GM21390 (cell line): Measurements from ENCODE around the gene OR5F1.

Experiments
- ATAC-seq: cut with Tn5 transposase; IDR thresholded peaks from one replicate; pipeline ENCODE4 v1.9.1; 2021; ENCODE audit not compliant: unreplicated experiment

OR5F1 gene

GRCh38 chr11:55994525-55994924 is at the start of gene OR5F1:
Gene OR5F1, minus strand, starts transcription at chr11:55994625. Its CDS starts 0 bp downstream, at chr11:55994625.
- ATAC-seq, result no peak

GRCh38 chr11:56027354-56027753 is 32.9 kb upstream of the OR5F1 start, which contains the start of gene OR5AS1:
Gene OR5AS1, plus strand, starts transcription at chr11:56027654. Its CDS starts 2,765 bp downstream, at chr11:56030419.
- ATAC-seq, result no peak

GRCh38 chr11:56013805-56014204 is 19.4 kb upstream of the OR5F1 start:
- ATAC-seq, result no peak

- ATAC-seq, result no peak
These were observed 16.3 kb upstream of the OR5F1 start for GRCh38 chr11:56010716-56011115.

- ATAC-seq, result no peak
These were observed 23.5 kb downstream of the OR5F1 start for GRCh38 chr11:55970935-55971334.

- ATAC-seq, result no peak
These were observed 24.6 kb downstream of the OR5F1 start, which contains the start of gene OR10AG1 for GRCh38 chr11:55969845-55970244. Gene OR10AG1, minus strand, starts transcription at chr11:55969945. Its CDS starts 38 bp downstream, at chr11:55969907.

- ATAC-seq, result no peak
These were observed 26.5 kb downstream of the OR5F1 start for GRCh38 chr11:55967914-55968313.

GRCh38 chr11:55966391-55966790 is 28.0 kb downstream of the OR5F1 start:
- ATAC-seq, result no peak

- no peak for ATAC-seq
These were observed 37.9 kb downstream of the OR5F1 start for GRCh38 chr11:55956521-55956920.

- ATAC-seq, result no peak
These were observed 45.1 kb downstream of the OR5F1 start for GRCh38 chr11:55949330-55949729.
